Measurements from ENCODE around the gene LZIC. TPM values are rescaled to one million over a fixed set of nuclear protein-coding genes. Genes with fewer than 3 reads are reported as not detected.

LZIC gene
- total and polyA plus RNA-seq, 2 of the 13 experiments (the other 11 are each of a cell fraction or from before 2014, with no cell fraction given): 25.2 to 71.8 TPM

- TF ChIP-seq TIGD3 (CRISPR knock-in tag; IDR thresholded peaks at IDR 0.05; ENCODE audit: borderline replicate concordance) (no peak), POLR2A (IDR thresholded peaks at IDR 0.05; ENCODE audit: insufficient read depth in 1 of 2, low read depth in 2 of 2, low read length in 2 of 2) (peak; percentile 85 to 86), ZNF83 (CRISPR knock-in tag; IDR thresholded peaks at IDR 0.05; ENCODE audit: borderline replicate concordance) (no peak), ZNF12 (CRISPR knock-in tag; IDR thresholded peaks at IDR 0.05) (no peak), ZNF609 (CRISPR knock-in tag; IDR thresholded peaks at IDR 0.05; ENCODE audit: borderline replicate concordance) (no peak), PRMT3 (CRISPR knock-in tag; IDR thresholded peaks at IDR 0.05; ENCODE audit: borderline replicate concordance, low read depth) (no peak), ZNF260 (CRISPR knock-in tag; IDR thresholded peaks at IDR 0.05; ENCODE audit: borderline replicate concordance, low read depth) (no peak), HNRNPUL1 (IDR thresholded peaks at IDR 0.05; ENCODE audit: low read depth, low read length) (no peak), USF2 (IDR thresholded peaks at IDR 0.05; ENCODE audit: low read depth, low read length) (no peak), USF2 (CRISPR knock-in tag; IDR thresholded peaks at IDR 0.05; ENCODE audit: borderline replicate concordance) (peak; percentile 48; the same call in 1 of the 2 replicates), ZNF570 (CRISPR knock-in tag; IDR thresholded peaks at IDR 0.05; ENCODE audit: borderline replicate concordance) (no peak), ZNF790 (CRISPR knock-in tag; IDR thresholded peaks at IDR 0.05; ENCODE audit: borderline replicate concordance) (no peak), MED1 (CRISPR knock-in tag; IDR thresholded peaks at IDR 0.05) (peak; percentile 42), MAFK (conservative IDR thresholded peaks at IDR 0.05 in 1 of 2, IDR thresholded peaks at IDR 0.05 in 1 of 2; ENCODE audit: low read length in 2 of 2) (no peak), SMAD1 (CRISPR knock-in tag; IDR thresholded peaks at IDR 0.05; ENCODE audit: borderline replicate concordance, low read depth) (no peak)
Measured at GRCh38 chr1:9910423-9911178, 32.6 kb downstream of the LZIC start (continued).
